Measurements from ENCODE around the gene STING1.
"Not testable (repeated sequence)": the region's sequence is repeated elsewhere in the genome, so short reads cannot be mapped to it uniquely, and the experiment has no call there.

STING1 gene

DNA sequence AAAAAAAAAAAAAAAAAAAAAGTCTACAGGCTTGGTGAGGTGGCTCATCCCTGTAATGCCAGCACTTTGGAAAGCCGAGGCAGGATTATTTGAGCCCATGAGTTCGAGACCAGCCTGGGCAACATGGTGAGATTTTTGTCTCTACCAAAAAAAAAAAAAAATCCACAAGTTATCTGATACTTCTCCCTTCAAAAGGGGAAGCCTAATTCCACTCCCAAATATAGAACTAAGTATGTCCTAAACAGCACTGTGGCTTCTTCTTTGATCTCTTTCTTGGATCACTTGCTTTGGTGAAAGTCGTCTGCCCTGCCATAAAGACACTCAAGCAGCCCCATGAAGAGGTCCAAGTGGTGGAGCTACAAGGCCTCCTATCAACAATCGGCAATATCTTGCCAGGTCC lies 18.8 kb upstream of the STING1 start:
- no peak for DNase-seq

DNA sequence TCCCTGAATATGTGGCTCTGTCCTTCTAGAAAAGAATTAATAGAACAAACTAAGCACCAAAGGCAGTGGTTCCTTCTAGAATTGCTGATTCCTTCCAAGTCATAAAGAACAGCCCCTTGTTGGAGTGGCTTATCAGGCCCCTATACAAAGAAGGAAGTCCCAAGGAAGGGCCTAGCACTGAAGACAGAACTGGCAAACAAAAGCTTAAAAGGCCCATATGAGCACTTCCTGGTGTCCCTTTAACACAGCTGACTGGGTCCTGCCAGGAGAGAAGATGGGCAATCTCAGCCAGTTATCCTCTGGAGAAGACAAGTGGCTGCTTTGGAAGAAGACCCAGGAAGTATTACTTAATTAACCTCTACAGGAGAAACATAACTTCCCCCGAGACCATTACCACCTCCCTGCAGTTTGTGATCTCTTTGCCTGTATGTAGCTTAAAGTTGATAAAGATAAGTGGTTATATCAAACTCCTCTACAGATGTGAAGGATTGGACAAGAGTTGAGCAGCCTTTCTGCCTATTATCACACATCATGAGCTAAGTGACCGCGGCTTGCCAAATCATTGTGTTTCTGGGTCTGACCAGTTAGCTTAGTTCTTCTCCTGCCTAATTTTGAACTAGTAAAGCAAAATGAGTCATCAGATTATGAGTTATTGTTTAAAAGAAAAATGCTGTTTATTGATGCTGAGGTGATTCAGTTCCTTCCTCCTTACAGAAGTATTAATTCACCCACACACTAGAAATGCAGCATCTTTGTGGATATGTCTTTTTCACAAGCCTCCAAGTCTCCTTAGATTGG lies 13.3 kb upstream of the STING1 start:
- no peak for DNase-seq

DNA sequence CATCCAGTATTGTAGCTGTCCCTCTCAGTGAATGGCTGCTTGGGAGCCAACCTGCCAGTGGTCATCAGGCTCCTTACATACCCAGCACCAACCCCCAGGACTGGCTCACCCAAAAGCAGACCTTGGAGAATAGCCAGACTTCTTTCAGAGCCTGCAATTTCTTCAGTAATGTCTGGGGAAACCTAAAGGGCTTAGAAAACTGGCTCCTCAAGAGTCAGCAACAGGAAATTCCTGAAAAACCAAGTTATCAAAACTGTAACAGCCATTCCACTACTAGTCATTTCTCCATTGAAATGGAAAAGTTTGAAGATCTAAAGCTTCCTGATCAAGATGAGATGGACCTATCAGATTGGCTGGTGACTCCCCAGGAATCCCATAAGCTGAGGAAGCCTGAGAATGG lies 12.3 kb upstream of the STING1 start:
- no peak for DNase-seq

DNA sequence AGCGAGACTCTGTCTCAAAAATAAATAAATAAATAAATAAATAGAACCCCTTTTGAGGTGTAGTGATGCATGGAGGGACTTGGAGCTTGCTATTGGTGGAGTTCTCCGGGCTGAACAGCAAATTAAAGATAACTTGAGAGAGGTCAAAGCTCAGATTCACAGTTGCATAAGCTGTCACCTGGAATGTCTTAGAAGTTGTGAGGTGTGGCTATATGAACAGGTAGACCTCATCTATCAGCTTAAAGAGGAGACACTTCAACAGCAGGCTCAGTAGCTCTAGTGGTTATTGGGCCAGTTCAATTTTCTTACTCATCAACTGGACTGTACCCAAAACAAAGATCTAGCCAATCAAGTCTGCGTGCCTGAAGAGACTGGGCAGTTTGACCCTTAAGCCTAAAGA lies 11.7 kb upstream of the STING1 start:
- no peak for DNase-seq

DNA sequence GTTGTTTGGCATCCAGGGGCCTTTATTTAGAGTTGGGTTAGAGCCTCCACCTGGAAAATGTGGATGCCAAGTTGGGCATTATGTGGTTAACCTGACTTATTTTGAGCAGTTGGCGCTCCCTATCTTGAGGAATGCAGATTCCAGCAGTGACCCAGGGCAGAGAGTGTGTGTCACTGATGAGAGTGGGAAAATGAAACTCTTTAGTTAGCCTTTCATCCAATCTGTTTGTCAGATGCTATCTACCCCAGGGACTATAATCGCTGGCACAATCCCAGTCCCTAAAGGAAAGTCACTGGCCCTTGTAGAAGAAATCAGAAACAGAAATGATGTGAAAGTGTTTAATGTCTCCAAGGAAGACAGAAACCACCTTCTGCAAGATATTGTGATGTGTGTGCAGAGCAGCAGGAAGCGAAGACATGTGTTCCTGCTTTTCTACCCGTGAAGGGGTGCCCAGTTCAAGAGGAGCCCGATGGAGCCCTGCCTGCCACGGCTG lies 10.2 kb upstream of the STING1 start:
- no peak for DNase-seq

DNA sequence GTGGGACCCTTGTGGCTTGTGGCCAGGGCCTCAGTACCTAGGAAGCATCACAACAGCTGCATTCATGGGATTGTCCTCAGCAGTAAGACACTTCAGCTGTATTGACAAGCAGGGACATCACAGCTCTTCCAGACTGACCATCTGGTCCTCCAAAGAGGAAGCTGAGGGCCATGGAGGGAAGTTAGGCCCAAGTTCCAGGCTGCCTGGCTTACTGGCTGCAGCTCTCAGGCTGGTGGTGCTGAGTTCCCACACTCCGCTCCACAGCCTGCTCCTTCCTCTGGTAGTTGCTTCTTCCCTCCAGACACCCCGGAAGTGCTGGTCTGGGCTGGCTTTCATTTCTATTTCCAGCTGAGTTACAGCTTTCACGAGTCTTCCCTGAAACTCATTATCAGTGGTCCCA lies 5.7 kb upstream of the STING1 start:
- DNase-seq = no peak

DNA sequence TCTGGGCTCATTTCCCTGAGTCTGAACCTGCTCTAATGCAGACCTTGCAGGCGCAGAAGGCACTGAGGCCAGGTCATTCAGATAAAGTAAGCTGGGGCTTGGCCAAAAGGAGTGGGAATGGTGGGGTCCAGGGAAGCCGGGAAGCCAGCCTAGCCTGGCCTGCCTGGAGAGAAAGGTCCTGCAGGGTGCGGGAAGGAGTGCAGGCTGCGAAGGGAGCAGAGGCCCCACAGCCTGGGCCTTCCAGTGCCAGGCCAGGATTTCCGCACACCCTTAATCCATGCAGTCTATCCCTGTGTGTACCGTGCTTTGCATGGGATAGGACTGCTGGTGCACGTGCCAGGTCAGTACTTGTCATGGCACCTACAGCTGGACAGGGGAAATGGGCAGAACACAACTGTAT lies 3.6 kb upstream of the STING1 start:
- DNase-seq = no peak

DNA sequence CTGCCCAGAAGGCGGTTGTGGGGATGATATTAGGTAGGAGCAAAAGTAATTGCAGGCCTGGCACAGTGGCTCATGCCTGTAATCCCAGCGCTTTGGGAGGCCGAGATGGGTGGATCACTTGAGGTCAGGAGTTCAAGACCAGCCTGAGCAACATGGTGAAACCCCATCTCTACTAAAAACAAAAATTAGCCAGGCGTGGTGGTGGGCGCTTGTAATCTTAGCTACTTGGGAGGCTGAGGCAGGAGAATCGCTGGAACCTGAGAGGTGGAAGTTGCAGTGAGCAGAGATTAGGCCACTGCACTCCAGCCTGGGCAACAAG lies 291 bp upstream of the STING1 start:
- not testable (repeated sequence) for DNase-seq

DNA sequence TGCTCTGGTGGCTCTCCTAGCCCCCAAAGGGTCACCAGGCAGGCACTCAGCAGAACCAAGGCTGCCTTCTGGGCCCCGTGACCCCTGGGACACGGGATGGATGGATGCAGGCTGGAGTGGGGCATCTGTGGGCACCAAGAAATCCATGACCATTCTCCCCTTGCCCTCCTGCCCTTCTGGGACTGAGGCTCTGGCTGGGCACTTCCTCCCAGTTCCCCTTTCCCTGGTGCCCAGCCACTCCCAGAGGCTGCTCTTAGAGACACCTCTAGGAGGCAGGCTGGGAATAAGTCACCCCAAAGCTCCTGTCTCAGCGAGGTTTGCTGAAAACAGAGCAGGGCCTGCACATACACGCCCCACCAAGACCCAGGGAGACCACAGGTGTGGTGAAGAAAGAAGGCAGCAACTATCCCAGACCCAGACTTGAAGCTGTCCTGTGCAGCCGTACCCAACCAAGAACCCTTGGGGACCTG lies 943 bp downstream of the STING1 start:
- peak; percentile 32 for DNase-seq

DNA sequence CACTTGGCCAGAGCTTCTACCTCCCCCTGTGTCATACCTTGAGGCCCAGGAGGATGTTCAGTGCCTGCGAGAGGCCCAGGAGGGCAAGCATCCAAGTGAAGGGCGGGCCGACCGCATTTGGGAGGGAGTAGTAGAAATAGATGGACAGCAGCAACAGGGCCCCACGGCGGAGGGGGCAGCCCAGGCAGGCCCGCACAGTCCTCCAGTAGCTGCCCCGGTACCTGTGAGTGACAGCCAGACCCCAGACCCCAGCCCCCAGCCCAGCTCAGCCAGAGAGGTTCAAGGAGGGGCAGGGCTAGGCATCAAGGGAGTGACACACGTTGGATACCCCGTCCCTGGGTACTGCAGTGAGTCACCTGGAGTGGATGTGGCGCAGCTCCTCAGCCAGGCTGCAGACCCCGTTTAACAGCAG lies 1.4 kb downstream of the STING1 start:
- peak; percentile 52 for DNase-seq

DNA sequence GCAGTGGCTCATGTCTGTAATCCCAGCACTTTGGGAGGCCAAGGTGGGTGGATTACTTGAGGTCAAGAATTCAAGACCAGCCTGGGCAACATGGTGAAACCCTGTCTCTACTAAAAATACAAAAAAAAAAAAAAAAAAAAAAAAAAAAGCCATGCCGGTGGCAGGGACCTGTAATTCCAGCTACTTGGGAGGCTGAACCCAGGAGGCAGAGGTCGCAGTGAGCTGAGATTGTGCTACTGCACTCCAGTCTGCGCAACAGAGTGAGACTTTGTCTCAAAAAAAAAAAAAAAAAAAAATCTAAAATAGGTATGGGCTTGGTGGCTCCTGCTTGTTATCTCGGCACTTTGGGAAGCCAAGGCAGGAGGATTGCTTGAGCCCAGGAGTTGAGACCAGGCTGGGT lies 2.8 kb downstream of the STING1 start:
- not testable (repeated sequence) for DNase-seq

DNA sequence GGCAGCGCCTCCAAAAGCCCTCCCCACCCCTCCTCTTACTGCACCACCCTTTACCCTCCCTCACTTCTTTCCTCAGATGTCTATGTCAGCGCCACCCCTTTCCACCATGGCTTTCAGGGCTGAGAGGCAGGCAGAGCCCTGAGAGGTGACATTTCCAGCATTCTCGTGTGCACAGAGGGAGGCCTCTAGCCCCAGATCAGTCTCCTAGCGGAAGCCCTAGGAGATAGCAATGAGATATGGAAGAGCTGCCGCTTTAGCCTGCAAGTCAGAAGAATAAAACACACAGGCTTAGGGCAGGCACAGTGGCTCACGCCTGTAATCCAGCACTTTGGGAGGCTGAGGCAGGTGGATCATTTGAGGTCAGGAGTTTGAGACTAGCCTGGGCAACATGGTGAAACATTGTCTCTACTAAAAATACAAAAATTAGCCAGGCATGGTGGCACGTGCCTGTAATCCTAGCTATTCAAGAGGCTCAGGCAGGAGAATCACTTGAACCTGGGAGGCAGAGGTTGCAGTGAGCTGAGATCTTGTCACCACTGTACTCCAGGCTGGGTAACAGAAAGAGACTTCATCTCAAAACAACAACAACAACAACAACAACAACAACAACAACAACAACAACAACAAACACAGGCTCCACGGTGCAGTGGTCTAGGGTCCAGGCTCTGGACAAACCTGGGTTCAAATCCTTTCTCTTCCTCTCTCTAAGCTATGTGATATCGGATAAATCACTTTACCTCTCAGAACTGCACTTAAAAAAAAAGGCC lies 3.7 kb downstream of the STING1 start:
- not testable (repeated sequence) for DNase-seq

DNA sequence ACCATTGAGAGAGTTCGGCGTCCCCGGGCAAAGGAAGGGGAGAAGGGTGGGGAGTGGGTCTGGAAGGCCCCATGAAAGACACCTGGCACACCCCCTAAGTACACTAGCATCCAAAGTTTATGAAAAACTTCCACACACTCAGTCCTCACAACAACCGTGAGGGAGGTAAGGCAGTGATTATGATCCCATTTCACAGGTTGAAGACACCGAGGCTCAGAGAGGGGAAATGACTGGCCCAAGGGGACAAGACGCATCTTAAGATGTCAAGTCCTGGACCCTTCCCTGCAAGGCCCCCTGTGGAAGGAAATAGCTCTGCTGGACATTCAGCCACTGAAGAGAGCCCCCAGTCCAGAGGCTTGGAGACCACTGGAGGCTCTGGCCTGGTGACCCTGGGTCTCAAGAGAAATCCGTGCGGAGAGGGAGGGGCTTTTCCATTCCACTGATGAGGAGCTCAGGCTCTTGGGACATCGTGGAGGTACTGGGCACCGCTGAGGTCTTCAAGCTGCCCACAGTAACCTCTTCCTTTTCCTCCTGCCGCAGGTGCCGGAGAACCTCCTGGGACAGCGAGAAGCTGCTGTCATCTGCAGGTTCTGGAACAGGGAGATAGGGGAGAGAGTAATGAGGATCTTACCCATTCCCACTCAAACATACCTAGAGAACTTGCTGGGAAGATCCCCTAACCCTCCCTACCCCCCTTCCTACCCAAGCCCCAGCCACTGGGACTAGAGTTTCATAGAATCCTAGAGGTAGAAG lies 6.5 kb downstream of the STING1 start:
- no peak for DNase-seq

DNA sequence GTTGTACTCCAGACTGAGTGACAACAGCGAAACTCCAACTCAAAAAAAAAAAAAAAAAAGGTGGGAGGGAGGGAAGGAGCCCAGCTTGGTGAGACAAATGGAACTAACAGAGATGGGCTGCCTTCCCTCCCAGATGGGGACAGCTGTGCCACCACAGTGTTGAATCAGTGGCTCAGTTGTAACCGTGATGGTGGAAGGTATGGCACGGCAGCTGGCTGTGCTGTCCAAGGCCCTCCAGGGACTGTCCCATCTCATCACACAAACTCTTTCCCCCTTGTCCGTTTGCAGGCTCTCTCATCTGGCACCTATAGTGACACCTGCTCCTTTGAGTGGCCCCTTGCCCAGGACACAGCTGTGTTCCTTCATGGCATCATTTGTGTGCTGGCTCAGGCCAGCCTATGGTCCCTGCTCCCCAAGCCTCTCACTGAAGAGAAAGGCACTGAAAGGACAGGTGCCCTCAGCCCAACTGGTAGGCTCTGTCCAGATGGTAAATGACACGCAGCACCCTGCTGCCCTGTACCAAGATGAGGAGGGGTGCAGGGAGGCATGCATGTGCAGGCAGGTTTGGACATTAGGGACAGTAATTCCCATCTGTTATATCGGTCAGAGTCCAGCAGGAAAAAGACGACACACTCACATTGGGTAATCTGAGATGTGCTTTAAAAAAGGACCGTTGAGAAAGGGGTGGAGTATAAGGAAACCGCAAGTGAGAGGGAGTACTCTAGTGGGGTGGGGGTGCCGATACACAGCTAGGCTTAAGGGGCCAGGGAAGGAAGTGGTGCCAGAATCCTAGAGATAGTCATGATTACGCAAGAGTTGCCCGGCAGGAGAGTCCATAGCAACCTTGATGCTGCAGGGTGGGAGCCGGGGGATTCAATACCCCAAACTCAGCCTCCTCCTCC lies 7.4 kb downstream of the STING1 start:
- DNase-seq = no peak

DNA sequence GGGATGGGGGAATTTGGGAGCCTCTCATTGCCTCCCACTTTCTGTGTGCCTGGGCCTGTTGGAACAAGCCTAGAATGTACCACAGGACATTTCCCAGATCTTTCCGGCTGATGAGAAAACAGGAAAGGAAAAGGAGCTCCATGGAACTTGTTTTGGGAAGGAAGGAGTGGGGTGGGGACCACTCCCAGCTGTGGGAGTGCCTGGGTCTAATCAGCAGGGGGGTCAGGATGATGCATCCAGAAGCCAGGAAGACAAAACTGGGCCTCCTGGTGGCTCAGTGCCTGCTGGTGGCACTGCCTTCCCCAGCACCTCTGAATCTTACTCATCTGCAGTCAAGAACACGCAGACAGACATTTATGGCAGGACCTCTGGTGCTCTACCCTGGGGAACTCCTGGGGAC lies 9.0 kb downstream of the STING1 start:
- DNase-seq = no peak

DNA sequence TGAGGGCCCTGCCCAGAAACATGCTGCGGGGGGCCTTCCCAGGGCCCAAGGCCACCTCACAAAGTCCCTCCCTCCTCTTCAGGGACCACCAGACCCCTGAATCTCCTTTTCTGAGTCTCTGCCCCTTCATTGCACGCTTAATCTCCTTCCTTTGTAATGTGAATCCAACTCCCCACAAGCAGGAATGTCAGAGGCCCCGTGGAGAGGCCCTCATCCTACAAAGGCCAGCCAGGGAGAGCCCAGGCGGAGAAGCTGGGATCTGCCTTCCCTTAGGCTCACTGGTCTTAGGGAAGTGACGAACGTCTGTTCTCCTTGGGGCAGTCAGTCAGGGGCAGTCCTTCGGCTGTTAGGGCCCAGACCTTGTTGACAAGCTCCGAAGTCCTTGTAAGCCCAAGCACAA lies 9.5 kb downstream of the STING1 start:
- no peak for DNase-seq

DNA sequence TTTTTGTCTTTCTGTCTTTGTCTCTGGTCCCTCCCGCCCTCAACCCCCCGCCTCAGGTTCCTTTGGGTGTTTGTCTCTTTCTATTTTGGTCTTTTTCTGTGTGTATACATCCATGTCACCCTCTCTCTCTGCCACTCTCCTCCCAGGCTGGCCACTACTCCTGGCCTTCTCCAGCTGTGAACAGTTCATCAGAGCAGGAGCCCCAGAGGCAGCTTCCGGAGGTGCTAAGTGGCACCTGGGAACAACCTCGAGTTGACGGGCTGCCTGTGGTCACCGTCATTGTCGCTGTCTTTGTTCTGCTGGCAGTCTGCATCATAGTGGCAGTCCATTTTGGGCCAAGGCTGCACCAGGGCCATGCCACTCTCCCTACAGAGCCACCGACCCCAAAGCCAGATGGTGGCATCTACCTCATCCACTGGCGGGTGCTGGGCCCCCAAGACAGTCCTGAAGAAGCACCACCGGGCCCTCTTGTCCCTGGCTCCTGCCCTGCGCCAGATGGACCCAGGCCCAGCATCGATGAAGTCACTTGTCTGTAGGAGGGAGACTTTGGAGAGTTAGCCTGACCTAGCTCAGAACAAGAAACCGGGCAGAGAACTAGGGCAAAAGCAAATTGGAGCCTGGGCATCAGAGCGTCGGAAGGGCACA lies 10.1 kb downstream of the STING1 start:
- DNase-seq = no peak

DNA sequence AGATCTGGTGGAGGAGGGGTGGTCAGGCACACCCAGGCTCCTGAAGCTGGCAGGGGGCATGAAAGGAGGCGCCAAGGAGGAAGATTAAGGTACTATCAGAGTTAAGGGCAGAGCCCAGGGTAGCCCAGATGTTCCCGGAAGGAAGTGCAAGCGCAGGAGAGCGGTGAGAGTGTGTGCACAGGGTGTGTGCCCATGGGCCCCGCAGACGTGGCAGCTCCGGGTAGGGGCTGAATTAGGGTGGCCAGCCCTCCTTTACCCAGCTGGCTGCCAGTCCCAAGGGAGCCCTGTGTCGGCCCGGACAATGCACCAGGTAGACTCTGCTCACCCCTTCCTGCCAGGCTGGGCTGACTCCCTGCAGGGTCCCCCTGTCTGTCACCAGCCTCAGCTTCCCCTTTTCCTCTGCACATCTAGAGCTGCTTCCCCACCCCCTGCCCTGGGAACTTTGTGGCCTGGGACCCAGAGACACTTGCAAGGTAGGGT lies 11.7 kb downstream of the STING1 start, which contains the start of gene SMIM33:
Gene SMIM33, plus strand, starts transcription at position 184 of the 480 bp plus-strand sequence. Its CDS starts 118 bp downstream, at position 302.
- peak; percentile 46 for DNase-seq

DNA sequence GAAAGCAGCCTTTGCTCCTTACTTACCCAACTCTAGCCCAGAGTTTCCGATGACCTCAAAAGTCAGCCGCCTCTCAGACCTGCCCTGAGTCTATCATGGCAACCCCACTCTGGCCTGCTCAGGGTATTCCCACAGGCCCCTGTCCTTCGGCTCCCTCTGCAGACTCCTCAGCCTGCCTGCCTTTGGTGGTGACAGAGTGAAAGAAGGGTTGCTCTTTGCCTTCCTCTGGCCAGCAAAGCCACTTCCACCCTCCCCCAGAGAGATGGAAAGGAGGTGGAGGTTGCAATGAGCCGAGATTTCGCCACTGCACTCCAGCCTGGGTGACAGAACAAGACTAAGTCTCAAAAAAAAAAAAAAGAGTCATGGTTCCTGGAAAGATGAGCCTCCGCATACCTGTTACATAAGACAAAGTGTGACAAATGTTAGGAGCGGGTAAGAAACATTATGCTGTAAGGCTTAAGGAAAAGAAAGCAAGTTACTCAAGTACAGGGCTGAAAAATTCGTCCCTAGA lies 14.1 kb downstream of the STING1 start:
- no peak for DNase-seq

DNA sequence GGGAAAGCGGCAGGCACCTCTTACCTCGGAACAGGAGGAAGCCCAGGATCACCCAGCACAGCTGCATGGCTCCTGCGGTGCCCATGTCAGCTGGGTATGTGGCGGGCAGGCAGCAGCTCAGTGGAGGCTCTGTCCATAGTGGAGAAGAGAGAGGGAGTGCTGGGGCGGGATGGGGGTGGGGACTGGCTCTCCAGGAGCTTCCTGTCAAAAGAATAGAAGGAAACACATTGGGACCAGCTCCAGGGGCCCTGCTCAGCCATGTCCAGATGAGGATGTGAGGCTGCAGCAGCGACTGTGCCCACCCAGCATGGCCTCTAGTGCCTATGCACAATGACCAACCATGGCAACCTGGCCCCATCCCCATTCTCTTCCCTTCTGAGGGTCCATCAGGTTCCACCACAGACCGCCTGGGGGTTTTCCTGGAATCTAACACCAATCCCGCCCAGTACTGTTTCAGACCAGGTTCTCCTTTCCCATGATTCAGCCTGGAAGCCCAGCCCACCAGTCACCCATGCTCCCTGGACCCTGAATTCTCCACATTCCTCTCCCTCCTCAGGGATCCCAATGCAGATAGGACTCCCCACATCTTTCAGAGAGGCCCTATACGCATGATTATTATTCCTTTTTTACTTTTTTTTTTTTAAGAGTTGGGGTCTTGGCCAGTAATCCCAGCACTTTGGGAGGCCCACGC lies 19.8 kb downstream of the STING1 start, which contains the start of gene ECSCR:
Gene ECSCR, minus strand, starts transcription at position 158 of the 691 bp plus-strand sequence. Its CDS starts 73 bp downstream, at position 85.
- no peak for DNase-seq

DNA sequence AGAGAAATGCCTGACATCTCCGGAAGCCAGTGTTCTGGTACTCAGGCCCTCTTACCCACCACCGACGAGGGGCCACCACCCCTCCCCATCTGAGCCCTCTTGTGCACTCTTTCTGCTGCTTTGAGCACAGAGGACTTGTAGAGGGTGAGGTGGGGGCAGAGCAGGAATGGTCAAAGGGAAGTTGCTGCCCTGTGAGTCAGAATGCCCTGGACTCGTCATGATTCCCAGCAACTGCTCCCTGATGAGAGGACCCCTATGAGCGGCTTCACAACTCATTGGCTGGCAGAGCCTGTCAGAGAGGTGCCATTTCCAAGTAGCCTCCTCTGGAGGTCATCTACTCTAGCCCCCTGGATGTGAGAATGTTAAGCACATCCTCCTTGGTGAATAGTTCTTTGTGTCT lies 20.9 kb downstream of the STING1 start:
- DNase-seq = no peak

All from CD4-positive, alpha-beta T cell treated with Interleukin-4 for 4 hours (primary cell).